ENCODE measurements around the gene SUB1.
"Not testable (repeated sequence)": the region's sequence is repeated elsewhere in the genome, so short reads cannot be mapped to it uniquely, and the experiment has no call there.

Gene SUB1

DNA sequence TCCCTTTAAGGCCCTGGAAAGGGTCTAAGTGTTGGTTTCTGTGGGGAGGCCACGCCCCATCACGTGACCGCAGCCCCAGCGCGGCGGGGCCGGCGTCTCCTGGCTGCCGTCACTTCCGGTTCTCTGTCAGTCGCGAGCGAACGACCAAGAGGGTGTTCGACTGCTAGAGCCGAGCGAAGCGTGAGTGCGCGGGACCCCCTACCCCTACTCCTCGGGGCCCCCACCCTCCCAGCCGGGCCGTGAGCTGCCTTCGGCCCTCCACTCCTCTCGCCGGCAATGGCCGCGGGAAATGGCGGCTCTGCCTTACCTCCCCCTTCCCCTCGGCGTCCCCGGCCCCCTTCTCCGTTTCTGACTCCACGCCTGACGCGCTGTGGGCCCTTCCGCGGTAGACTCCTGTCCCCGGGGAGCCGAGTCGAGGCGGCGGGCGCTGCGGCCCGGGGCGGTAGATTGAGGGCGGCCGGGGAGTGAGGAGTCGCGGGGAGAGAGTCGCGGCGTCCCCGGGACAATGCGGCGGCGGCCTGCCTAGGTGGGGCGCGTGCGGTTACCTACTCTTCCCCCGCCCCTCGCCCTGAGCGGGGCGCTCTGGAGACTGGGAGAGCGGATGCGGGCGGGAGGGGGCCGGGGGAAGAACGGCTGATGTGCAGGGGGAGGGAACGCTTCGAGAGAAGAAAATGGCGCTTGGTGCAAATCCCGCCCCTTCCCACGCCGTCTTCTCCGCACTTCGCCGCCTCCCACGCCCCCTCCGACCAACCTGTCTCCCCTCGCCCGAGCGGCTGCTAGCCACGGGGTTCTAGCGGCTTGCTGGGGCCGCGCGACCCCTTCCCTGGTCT, at the start of gene SUB1:
SUB1 (plus strand) TSS at position 112 of the 830 bp plus-strand sequence. CDS start 2,956 bp downstream, outside the sequence.
- peak; percentile 82 for DNase-seq

DNA sequence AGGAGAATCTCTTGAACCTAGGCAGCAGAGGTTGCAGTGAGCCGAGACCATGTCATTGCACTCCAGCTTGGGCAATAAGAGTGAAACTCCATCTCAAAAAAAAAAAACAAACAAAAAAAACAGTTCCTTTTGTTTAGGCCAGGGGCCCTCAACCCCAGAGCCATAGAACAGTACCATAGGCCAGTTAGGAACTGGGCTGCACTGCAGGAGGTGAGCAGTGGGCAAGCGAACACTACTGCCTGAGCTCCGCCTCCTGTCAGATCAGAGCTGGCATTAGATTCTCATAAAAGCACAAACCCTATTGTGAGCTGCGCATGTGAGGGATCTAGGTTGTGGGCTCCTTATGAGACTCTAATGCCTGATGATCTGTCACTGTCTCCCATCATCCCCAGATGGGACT, 49.1 kb upstream of the SUB1 start:
- DNase-seq, result no peak

DNA sequence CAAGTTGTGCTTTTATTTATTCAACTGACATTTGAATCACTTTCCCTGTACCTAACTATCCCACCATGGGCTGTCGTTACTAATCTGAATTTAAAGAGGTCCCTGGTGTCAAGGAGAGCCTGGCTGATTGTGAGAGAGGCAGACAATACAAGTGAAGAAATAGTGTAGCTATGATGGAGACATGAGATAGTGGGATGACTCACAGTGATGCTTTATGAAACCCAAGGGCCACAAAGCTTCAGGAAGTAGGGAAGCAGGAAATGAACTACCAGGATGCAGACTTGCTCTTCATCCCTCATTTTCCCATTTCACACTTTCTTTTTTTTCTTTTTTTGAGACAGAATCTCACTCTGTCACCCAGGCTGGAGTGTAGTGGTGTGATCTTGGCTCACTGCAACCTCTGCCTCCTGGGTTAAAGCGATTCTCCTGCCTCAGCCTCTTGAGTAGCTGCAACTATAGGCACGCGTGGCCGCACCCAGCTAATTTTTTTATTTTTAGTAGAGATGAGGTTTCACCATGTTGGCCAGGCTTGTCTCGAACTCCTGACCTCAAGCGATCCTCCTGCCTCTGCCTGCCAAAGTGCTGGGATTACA, 47.8 kb upstream of the SUB1 start:
- not testable (repeated sequence) for DNase-seq

DNA sequence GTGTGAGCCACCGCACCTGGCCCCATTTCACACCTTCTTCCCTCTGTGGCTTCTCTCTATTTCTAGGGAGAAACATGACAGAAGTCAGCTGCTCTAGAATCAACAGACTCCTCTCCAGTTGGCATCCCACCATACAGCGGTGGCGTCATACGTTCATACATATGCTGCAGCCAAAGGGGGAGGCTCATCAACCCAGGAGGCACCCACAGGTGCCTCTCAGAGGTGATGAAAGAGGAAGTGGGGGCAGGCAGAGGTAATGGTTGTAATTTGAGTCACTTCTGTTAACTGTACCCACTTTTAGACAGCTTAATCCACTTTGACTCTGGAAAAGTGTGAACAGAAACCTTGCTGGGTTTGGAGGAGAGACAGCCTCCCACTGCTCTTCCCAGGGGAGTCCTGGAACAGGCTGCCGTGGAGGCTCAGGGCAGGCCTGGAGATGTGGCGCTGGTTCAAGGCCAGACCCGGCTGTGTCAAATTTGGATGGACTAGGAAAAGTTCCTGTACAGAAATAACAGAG, 47.3 kb upstream of the SUB1 start:
- no peak for DNase-seq

DNA sequence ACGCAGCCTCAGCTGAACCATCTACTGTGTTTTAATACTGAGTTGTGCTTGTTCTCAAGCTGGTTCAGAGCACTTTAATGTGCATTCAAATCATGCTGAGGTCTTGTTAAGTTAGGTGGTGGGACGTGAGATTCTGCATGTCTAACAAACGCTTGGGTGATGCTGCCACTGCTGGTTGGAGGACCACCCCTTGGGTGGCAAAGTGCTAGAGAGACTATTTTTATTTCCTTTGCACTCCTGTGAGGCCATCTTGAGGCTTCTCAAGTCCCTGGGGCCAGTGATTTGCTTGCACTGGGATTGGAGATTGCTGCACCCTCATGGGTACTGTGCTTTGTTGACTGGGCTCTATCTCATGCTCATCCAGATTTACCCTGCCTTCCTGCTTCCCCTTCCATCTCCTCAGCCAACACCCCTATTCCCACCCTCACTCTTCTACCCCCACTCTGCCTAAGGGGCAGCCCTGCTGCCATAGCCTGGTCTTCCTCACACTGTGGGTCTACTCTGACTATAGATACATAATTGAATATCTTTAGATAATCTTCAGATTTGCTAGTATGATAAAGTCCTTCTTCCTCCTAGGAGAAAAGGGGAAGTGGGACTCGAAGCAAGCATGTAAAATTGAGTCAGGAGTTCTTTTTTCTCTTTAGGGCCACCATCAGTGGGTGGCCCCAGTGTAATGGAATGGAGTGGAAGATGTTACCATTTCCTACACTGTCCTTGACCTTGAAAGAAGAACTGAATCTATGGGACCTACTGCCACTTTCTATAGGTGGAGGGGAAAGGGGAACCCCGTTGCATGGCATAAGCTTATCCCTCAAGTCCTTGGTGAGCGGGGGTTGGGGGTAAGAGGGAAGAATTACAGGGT, 45.1 kb upstream of the SUB1 start:
- no peak for DNase-seq

DNA sequence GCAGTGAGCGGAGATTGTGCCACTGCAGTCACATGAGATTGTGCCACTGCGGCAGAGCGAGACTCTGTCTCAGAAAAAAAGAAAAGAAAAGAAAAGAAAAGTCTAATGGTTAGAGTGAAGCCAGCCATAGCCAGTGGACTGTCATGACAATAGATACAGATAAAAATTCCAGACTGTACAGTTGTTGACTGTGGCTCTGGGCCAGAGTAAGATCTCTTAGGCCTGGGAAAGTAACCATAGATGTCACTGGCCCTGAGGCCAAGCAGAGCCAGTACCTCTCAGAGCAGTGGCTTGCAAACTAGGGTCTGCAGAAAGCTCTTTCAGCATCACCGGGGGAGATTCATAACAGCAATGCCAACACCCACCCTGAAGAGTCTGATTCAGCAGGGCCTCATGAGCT, 44.1 kb upstream of the SUB1 start:
- no peak for DNase-seq

DNA sequence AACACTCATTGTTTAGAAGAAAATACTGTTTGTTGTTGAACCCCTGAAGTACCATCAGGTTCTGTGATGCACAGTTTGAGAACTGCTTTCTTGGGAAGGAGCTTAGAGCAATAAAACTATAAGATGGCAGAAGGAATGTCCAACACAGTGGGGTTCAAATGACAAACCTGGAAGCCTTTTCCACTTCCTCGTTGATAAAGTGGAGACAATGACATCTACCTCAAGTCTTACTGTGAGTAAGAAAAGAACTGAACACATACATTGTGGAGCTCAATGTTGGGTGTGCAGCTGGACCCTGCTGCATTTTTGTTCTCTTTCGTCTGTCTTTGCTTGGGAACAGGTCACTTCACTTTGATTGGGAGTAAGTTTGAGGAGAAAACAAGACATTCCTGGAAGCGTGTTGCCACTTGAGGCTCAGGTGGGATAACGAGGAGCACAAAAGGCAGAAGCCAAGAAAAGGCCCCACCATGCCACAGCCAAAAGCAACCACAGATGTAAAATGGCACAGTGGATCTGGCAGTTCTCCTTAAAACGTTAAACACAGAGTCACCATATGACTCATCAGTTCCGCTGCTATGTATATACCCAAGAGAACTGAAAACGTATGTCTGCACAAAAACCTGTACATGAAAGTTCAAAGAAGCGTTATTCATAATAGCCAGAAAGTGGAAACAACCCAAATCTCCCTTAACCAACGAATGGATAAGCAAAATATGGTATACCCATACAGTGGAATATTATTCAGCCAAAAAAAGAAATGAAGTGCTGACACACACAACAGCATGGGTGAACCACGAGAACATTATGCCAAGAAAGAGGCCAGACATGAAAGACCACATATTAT, 42.9 kb upstream of the SUB1 start:
- DNase-seq, result no peak

DNA sequence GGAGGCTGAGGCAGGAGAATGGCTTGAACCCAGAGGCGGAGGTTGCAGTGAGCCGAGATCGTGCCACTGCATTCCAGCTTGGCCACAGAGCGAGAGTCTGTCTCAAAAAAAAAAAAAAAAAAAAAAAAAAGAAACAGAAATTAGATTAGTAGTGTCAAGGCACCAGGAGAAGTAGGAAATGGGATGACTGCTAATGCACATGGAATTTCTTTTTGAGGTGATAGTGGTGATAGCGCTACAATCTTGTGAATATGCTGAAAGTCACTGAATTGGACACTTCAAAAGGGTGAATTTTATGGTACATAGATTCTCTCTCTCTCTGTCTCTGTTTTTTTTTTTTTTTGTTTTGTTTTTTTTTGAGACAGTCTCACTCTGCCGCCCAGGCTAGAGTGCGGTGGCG, 42.1 kb upstream of the SUB1 start:
- DNase-seq, result no peak

DNA sequence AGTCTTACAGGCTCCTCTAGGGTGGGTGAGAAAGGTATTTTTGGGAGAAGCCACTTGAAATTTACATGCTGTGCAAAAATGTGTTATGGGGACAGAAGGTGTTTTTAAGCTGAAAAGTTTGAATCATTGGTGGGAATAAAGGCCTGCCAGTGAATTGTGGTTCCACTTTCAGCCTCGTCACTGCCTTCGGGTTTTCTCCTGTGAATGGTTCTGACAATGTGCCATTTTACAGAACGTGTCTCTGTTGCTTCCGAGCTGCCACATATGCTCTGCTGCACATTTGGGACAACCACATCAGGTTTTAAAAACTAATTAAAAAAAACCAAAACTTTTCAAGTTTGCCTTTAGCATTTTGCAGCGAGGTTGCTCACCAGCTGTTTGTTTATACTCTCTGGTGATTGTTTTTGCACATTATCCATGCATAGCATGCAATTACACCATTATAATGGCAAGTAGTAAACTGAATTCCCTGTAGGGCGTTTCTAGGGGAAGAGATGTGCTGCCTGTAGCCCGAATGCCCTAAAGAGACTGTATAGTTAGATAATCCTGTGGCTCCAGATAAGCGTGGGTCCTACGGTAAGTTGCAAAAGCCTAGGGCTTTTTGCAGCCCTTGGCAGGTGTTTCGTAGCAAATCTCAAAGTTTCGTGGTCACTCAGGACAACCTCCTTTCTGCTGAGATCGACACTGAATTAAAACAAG, 40.1 kb upstream of the SUB1 start:
- DNase-seq, result no peak

DNA sequence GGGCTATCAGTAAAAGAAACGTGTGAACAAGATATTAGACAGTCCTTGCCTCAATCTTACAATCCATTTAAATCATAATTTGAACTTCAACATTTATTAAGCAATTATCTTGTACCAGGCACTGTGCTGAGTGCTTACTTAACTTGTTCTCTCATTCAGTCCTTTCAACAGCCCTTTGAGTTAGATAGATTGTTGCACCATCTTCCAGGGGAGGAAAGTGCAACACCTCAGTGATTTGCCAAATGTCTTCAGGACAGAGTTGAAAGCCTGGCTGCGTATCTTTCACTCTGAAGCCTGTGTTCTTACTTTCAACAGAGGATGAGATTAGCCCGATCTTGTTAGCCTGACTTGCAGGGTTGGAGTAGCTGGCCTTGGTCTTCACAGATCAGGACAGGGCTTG, 34.2 kb upstream of the SUB1 start:
- no peak for DNase-seq

DNA sequence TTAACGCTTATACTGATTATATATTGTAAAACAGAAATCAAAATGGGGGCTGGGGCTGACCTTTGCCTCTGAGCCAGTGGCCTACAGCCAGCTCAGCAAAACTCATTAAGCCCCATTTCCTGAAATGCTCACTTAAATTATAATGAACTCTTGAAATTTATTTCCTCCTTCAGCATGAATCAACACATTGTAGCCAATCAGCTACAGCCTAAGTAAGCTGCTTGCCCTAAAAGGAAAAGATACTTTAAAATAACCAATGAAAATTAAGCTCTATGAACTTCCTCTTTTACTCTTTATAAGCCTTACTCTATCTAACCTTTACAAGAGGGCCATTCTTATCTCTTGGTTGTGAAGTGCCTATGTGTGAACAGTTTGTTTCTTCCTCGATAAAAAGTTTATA, 33.5 kb upstream of the SUB1 start:
- DNase-seq, result no peak

DNA sequence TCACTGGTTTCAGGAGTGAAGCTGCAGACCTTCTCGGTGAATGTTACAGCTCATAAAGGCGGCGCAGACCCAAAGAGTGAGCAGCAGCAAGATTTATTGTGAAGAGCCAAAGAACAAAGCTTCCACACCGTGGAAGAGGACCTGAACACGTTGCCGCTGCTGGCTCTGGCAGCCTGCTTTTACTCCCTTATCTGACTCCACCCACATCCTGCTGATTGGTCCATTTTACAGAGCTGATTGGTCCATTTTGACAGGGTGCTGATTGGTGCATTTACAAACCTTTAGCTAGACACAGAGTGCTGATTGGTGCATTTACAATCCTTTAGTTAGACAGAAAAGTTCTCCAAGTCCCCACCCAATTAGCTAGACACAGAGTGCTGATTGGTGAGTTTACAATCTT, 32.9 kb upstream of the SUB1 start:
- not testable (repeated sequence) for DNase-seq

DNA sequence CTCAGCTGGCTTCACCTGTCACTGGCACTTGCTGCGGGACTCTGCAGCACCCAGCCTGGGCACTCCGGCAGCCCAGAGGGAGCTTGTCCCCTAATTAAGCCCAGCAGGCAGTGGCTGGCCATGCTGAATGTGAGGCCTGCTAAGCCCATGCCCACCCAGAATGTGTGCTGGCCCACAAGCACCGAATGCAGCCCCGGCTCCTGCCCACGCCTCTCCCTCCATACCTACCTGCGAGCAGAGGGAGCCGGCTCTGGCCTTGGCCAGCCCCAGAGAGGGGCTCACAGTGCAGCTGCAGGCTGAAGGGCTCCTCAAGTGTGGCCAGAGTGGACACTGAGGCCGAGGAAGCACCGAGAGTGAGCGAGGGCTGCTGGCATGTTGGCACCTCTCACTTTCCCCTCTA, 32.4 kb upstream of the SUB1 start:
- DNase-seq, result no peak

DNA sequence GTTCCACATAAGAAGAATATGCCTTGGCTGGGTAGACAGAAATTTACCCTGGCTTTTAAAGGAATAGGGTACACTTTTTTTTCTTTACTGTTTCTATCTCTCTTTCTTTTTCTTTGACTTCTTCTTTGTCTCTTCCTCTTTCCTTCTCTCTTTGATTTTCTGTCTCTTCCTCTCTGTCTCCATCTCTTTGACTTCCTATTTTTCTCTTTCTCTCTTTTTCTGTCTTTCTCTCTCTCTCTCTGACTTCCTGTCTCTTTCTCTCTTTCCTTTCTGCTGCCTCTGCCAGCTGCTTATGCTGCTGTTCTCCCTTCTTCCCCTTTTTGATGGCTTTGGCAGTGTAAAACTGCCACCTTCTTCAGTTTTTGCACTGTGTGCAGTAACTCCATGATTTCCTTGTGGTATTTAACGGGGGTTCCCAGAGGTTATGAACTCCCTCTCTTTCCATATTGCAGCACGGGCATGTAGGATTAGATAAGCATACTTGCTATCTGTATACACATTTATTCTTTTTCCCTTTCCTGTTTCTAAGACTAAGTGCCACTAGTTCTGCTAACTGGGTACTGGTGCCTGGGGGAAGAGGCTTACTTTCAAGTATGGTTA, 31.1 kb upstream of the SUB1 start:
- DNase-seq, result not testable (repeated sequence)

DNA sequence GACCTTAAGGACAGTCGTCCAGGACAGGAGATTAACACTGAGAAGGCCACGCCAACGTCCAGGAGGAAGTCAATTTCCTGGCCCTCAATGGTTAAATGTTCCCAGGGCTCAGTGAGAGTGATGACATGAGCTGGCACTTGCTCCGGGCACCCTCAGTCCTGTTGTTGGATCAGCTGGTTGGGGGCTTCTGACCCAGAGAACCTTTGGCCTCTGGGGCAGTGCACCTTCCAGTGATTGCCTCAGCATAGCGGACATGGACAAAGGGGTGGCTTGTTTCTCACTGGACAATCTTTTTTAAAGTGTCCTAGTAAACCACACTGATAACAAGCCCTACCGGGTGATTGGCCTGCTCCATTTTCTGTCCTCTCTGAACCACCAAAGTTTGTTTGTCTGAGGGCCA, 28.8 kb upstream of the SUB1 start:
- not testable (repeated sequence) for DNase-seq

DNA sequence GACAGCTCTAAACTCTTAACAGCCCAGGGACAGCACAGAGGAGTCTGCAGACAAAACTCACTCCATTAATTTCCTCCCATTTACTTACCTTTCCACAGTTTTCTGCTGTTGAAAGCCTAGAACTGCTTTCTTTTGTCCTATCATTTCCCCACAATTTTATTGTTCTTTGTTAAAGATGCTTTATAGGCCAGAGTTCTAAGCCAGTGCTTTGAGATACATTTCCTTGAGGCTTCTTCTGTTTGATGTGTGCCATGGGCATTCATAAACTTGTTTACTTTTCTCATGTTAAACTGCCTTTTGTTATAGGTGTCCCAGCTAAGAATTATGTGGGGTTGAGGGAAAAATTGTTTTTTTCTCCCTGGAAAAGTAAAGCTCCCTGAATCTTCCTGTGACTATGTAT, 25.9 kb upstream of the SUB1 start:
- no peak for DNase-seq

DNA sequence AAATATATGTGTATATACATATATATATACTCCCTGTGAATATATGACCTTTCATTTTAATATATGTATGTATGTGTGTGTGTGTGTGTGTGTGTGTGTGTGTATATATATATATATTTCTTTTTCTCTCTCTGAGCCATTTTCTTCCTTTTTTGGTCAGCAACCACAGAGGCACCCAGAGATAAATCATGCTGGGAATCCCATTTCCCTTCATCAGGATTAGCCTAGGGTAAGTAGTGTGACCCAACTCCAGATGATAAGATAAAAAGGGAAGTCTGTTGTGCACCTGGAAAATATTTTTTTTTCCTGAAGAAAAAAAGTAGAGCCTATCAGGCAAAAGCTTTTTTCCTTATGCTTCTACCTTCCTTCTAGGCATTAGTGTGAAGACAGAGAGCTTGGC, 25.4 kb upstream of the SUB1 start:
- no peak for DNase-seq

DNA sequence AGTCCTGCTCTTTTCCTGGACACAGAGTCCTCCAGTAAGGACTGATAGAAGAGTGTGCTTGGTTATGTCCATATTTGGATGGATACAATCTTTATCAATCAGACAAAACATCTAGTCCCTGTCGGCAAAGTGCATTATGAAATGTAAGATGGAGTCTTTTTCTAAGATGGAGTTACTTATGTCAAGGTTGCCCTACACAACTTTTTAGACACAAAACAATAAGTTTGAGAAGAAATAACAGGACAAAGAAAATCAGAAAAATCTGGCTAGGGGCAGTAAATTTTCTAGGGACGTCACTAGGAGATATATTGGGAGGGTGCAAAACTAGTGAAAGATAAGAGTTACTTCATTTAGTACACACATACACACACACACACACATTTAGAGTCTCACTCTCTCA, 23.3 kb upstream of the SUB1 start:
- DNase-seq, result no peak

DNA sequence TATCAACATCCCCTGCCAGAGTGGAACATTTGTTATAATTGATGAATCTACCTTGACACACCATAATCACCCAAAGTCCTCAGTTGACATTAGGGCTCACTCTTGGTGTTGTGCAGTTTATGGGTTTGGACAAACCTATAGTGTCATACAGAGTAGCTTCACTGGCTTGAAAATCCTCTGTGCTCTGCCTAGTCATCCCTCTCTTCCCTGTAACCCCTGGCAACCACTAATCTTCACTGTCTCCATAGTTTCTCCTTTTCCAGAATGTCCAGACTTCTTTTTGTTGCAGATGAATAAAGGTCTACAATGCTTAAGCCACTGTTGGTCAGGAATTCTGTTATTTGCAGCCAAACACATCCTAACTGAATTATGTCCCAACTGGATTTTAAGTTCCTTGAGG, 22.5 kb upstream of the SUB1 start:
- DNase-seq, result no peak

DNA sequence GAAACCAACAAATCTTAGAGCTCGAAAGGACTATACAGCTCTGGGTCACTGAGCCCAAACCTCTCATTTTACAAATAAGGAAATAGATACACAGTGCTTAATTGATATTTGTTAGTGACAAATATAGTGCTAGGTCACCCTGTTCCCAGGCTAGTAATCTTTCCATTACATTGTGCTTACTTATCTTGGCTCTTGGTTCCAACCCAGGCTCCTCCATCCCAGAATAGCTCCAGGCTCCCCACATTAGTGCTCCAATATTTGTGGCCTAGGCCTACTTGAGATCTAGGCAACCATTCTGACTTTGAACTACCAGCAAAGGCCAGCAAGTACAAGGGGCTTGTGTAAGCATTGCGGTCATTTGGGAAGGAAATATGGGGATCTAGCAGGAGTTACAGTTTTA, 21.7 kb upstream of the SUB1 start:
- DNase-seq, result no peak

DNA sequence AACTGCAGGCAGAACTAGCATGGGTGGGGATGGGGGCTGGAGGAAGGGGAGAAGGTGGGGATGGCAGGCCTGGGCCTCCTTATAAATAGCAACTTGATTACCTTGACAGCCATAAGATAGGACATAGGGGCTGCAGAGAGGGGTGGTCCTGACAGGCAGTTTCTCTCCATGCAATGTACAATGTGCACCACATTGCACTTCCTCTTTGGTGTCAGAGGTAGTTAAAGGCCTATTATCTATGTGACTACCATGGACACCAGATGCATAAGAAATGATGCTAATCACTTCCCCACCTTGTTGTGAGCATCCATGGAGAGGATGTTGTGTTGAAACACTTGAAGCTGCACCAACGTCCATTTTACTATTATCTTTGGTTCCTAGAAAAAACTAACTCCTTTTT, 20.2 kb upstream of the SUB1 start:
- no peak for DNase-seq
